Measurements from ENCODE around the gene ESR2. TPM values are rescaled to one million over a fixed set of nuclear protein-coding genes. Genes with fewer than 3 reads are reported as not detected.
"Not testable (repeated sequence)": the region's sequence is repeated elsewhere in the genome, so short reads cannot be mapped to it uniquely, and the experiment has no call there.

The ESR2 gene
- total and polyA plus RNA-seq, 9 donors: 5.1 to 26.2 (median 13.5) TPM

- no peaks in the 10 kb centered on the region for H3K4me1 ChIP-seq (ENCODE audit: insufficient read depth)
- no peaks in the 10 kb centered on the region for H3K27me3 ChIP-seq
- no peak overlapping the region for H3K4me3 ChIP-seq
- 96 to 99% (median 96%) methylated on average over 5 of the region's 5 CpGs for WGBS, 3 donors
- TF ChIP-seq POLR2A (IDR thresholded peaks at IDR 0.05) (no peak), CTCF (IDR thresholded peaks at IDR 0.05) (no peak), EP300 (IDR thresholded peaks at IDR 0.05) (no peak)
- DNase-seq: no peak
- H3K36me3 ChIP-seq: no peaks in the 10 kb centered on the region
- no peaks in the 10 kb centered on the region for H3K9me3 ChIP-seq
- H3K27ac ChIP-seq: no peak overlapping the region
- intact Hi-C loops (cut with DNase I): no loop called here
Measured at GRCh38 chr14:64123241-64123822, 170.8 kb downstream of the ESR2 start.

- H3K4me3 ChIP-seq: no peak overlapping the region
- no peaks in the 10 kb centered on the region for H3K36me3 ChIP-seq
- intact Hi-C loops (cut with DNase I): no loop called here
- no peak for DNase-seq
- no peak overlapping the region for H3K27ac ChIP-seq
- no peaks in the 10 kb centered on the region for H3K4me1 ChIP-seq (ENCODE audit: insufficient read depth)
- no peaks in the 10 kb centered on the region for H3K9me3 ChIP-seq
- H3K27me3 ChIP-seq: no peaks in the 10 kb centered on the region
- no peak for TF ChIP-seq EP300 (IDR thresholded peaks at IDR 0.05)
- TF ChIP-seq POLR2A (IDR thresholded peaks at IDR 0.05): no peak
- TF ChIP-seq CTCF (IDR thresholded peaks at IDR 0.05): no peak
Measured at GRCh38 chr14:64119980-64120379, 174.2 kb downstream of the ESR2 start.

- no peaks in the 10 kb centered on the region for H3K9me3 ChIP-seq
- TF ChIP-seq EP300 (IDR thresholded peaks at IDR 0.05) (no peak), CTCF (IDR thresholded peaks at IDR 0.05) (no peak), POLR2A (IDR thresholded peaks at IDR 0.05) (no peak)
- no peak overlapping the region for H3K4me3 ChIP-seq
- no peaks in the 10 kb centered on the region for H3K4me1 ChIP-seq (ENCODE audit: insufficient read depth)
- no peak for DNase-seq
- WGBS, 3 donors: 97 to 99% (median 98%) methylated on average over 2 of the region's 2 CpGs
- intact Hi-C loops (cut with DNase I): no loop called here
- no peak overlapping the region for H3K27ac ChIP-seq
- no peaks in the 10 kb centered on the region for H3K27me3 ChIP-seq
- no peaks in the 10 kb centered on the region for H3K36me3 ChIP-seq
Measured at GRCh38 chr14:64119500-64119899, 174.7 kb downstream of the ESR2 start.

- intact Hi-C loops (cut with DNase I): no loop called here
- DNase-seq: no peak
- no peak for TF ChIP-seq EP300 (IDR thresholded peaks at IDR 0.05)
- TF ChIP-seq POLR2A (IDR thresholded peaks at IDR 0.05): no peak
- TF ChIP-seq CTCF (IDR thresholded peaks at IDR 0.05): no peak
- Histone ChIP-seq H3K36me3 (no peaks in the 10 kb centered on the region), H3K4me1 (ENCODE audit: insufficient read depth) (no peaks in the 10 kb centered on the region), H3K27ac (no peak overlapping the region), H3K27me3 (no peaks in the 10 kb centered on the region), H3K9me3 (no peaks in the 10 kb centered on the region), H3K4me3 (no peak overlapping the region)
- 87 to 96% (median 90%) methylated on average over 2 of the region's 2 CpGs for WGBS, 3 donors
Measured at GRCh38 chr14:64118892-64119291, 175.3 kb downstream of the ESR2 start.

- intact Hi-C loops (cut with DNase I); H3K27ac ChIP-seq; H3K4me3 ChIP-seq; H3K4me1 ChIP-seq (ENCODE audit: insufficient read depth); DNase-seq; H3K27me3 ChIP-seq; H3K36me3 ChIP-seq; H3K9me3 ChIP-seq: not testable (repeated sequence)
- 92 to 95% (median 93%) methylated on average over 7 of the region's 7 CpGs for WGBS, 3 donors
Measured at GRCh38 chr14:64118403-64118742, 175.8 kb downstream of the ESR2 start.
